Limb (tissue), 2 donors: ENCODE measurements around the gene CFAP46.

Experiments
- DNase-seq, 2 donors: peaks; one replicate each; pipeline ENCODE4 v3.0.0-alpha.2; 2016; ENCODE audit errors: extremely low spot score in 2 of 2

The CFAP46 gene

GRCh38 chr10:132862485-132863420 is 79.6 kb downstream of the CFAP46 start:
- peak in 1 of 2 donors; percentile 26 for DNase-seq

- peak in 1 of 2 donors; percentile 37 for DNase-seq
These were observed 80.4 kb downstream of the CFAP46 start for GRCh38 chr10:132861884-132862461.

DNA sequence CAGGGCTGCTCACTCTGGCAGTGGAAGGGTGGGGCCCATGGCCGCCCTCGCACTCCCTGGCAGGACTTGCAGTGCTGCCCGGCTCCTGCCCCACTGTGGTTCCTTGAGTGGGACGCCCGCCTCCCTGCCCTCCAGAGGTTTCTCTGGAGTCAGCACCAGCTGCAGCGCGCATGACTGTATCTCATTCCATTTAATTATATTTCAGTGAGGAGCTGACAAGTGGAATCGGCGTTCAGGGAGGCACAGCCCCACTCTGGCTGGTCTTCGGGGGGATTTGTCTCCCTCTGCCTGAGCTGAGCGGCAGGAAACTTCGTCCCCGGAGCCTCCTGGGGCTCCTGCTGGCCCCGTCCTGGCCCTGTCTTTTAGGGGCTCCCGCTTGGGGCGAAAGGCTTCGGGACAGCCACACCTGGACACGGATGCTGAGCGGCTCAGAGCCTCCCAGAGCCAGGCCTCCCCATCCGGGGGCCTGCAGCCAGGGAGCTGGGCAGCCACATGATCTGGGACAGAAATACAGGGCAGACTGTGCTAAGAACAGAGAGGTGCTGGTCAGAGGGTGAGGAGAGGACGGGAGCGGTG is 81.2 kb downstream of the CFAP46 start:
- peak in 1 of 2 donors; percentile 27 for DNase-seq

GRCh38 chr10:132860532-132860931 is 81.8 kb downstream of the CFAP46 start:
- no peak for DNase-seq

DNA sequence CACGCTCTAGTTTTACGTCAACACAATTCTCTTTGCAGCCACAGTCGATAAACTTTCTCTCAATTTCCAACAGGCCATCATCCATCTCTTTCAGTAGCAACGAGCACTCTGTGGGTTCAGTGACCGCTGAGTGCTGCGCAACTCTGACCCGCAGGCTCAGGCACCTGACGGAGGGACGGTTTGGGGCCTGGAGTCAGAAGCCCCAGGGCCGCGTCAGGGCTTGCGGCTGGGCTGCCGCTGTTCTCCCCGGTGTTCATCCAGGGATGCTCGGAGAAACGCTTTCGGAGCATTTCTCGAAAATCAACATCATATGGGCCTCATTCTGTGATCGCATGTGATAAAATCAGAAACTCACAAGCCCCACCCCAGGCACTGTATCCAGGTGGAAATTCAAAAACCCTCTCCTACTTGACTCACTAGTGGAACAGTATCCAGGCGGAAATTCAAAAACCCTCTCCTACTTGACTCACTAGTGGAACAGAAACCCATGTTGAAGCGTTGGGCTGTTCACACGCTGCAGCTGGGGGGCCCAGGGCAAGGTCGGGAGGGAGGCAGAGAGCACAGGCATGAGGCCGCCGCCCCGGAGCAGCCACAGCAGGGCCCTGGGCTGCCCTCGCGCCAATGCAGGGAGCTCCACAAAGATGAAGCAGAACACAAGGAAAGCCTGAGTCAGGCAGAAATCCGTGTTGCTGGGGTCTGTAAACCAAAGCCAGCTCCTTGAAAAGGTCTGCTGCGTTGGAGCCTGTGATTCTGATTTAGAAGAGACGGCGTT is 83.1 kb downstream of the CFAP46 start:
- DNase-seq, result no peak

DNA sequence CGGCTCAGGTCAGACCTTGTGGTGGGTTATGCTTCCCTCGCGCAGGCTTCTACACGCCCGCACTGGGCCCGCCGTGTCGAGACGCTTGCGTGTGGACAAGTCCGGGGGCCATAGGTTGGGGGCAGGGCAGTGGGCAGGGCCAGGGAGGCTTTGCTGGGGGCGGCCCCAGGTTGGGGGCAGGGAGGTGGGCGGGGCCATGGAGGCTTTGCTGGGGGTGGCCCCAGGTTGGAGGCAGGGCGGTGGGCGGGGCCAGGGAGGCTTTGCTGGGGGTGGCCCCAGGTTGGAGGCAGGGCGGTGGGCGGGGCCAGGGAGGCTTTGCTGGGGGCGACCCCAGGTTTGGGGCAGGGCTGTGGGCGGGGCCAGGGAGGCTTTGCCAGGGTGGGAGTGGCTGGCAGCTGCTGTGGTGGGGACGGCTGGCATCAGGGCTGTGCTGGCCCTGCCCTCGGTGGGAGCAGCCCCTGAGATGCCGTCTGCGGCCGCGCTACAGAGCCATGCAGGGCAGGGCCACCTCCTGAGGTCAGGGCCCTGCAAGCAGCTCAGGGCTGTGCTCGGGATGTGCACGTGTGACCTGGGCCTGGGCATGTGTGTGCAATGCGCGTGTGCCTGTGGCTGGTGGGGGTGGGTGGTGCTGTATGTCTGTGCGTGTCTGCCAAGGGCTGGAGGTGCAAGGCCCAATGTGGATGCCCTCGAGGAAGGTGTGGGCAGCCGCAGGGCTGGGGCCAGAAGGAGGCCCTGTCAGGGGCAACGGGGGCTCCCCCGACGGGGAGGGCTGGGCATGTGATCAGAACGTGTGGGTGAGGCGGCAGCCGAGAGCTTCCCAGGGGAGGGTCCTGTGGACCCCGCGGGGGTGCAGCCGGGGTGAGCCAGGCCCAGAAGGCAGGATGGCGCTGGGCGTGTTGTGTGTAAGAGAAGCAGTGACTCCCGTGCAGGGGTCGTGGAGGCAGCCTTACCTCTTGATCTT is 84.0 kb downstream of the CFAP46 start:
- peak in 1 of 2 donors; percentile 23 for DNase-seq

DNA sequence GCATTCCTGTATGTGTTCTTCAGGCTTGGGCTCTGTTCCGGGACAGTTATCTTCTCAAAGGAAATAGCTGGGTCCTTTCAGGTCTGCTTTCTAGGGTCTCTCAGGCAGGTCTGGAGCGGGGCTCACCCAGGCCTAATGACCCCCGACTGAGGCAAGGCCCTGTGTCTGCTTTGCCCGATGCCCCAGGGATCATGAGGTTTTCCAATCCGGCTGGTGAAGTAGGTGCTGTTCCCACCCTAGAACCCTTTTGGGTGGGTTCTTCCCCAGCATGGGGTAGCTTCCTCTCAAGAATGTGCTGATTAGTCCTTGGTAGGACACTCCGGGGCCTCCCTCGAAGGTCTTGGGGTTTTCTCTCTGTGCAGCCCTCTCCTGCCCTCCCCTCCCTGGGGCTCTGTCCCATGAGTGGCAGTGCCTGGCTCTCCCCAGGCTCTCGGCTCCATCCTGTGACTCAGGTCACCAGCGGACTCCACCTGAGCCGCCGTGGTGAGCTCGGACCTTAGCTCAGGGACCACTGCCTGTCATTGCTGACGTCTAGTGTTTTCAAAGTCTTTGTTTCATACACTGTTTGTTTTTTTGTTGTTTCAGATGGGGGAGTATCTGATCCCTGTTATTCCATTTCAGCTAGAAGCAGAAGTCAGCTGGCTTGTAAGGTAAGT is 85.4 kb downstream of the CFAP46 start:
- DNase-seq, result no peak

DNA sequence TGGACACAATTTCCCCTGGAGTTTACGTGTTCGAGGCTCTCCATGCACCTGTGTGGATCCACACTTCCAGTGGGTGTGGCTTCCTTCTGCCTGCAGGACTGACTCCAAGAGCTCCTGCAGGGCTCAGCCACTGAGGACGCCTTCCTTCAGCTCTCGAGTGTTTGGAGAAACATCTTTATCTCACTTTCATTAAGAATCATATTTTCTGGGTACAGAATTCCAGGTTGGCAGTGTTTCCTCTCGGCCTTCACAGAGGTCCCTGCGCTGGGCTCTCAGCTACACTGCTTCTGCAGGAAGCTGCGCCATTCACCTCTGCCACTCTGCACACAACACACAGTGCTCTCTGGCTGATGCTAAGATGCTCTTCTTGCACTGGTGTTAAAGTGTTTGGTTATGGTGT is 86.5 kb downstream of the CFAP46 start:
- no peak for DNase-seq

DNA sequence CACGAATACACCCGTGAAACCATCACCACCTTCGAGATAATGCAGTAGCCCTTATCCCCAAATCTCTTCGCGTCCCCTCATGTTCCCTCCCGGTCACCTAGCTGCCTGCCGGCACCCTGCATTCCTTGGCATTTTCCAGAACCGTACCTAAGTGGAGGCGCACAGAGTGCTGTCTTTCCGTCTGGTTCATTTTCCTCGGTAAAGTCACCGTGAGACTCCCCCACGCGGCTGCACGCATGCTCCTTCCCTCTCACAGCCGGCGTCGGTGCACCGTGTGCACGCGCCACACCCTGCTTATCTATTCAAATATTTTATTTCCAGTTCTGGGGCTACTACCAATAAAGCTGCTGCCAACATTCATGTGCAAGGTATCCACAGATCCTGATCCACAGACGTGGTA is 90.9 kb downstream of the CFAP46 start:
- DNase-seq, result no peak

DNA sequence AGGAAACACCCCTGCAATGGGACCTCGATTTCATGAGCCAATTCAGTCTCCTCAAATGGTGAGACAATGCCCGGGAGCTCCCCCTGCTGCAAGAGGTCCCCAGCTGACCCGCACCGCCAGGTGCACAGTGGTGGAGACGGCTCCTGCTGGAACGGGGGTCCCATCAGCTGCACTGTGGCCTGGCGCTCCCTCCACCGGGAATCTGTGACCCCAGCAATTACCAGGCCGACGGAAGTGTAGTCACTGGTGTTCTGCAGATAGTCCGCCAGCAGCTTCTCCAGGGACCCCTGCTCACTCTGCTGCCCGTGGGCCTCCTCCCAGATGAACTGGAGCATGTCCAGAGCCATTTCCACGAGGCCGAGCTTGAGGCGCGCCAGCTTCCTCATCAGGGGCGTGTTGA is 91.5 kb downstream of the CFAP46 start:
- DNase-seq, result no peak

- peak in 1 of 2 donors; percentile 22 for DNase-seq
These were observed 92.1 kb downstream of the CFAP46 start for GRCh38 chr10:132850246-132850645.

DNA sequence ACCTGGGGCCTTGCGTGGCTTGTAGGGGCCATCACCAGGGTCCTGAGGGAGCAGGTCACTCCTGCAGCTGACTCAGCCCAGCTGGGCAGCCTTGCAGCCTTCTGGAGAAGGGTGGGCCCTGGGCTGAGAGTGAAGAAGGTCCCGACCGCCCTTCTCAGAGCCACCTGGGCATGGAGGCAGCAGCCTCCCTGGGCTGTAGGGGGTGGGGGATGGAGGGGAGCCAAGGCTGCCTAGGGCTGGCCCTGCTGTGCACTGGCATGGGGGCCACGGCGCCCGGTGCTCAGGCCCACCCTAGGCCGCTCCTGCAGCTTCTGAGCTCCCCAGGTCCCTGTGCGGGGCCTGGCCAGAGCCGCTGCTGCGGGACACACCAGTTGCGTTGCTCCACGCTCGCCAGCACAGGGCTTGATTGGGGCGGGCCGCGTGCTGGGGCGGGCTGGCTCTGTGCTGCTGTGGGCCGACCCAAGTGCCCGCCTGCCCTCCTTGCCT is 92.8 kb downstream of the CFAP46 start:
- DNase-seq, result peak in 1 of 2 donors; percentile 24

- peak in 1 of 2 donors; percentile 29 for DNase-seq
These were observed 93.3 kb downstream of the CFAP46 start for GRCh38 chr10:132848951-132849545.

GRCh38 chr10:132848291-132848701 is 94.1 kb downstream of the CFAP46 start:
- peak in 1 of 2 donors; percentile 29 for DNase-seq

GRCh38 chr10:132847856-132848255 is 94.5 kb downstream of the CFAP46 start:
- DNase-seq, result peak in 1 of 2 donors; percentile 25

GRCh38 chr10:132847416-132847777 is 95.0 kb downstream of the CFAP46 start:
- DNase-seq, result no peak

DNA sequence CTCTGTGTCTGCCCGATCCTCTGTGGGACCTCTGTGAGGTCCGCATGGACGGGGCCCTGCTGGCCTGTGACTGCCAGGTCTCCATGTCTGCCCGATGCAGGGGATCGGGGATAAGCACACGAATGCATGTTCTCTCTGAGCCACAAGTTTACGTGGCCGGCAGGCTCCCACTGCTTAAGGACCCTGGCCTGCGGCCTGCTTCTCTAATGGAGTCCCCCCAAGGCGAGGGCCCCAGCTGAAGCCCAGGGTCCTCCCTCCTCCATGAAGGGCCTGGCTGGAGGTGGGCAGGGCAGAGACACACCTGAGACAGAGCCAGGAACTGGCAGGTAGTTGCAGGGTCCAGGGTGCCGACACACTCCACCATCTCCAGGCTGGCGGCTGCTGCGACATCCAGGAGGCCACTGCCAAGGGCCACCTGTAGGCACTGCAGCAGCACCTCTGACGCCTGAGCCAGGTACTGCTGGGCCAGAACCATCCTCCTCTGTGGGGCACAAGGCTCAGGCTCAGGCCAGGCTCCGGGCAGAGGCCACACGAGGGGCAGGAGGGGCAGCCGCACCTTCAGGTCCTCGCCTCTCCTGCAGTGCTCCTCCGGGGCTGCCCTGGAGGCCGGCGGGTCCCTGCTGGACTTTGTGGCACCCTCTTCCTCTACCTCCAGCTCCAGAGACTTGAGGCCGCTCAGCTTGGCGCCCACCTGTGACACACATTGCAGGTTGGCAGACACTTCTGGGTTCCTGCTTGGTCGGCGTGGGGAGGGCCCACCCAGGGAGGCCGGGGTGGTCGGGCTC is 95.5 kb downstream of the CFAP46 start:
- DNase-seq, result no peak

- DNase-seq, result peak in 1 of 2 donors; percentile 22
These were observed 96.4 kb downstream of the CFAP46 start for GRCh38 chr10:132845780-132846595.
